Left ventricle myocardium inferior (tissue), 1 donor: Measurements from ENCODE around the gene MAGI2. TPM values are rescaled to one million over a fixed set of nuclear protein-coding genes. Genes with fewer than 3 reads are reported as not detected.

Experiments
- DNase-seq: peaks from one replicate; pipeline ENCODE4 v3.0.0-alpha.2; 2020
- H3K27ac ChIP-seq: fragments of 200-600 bp; replicated peaks from 2 replicates; pipeline ENCODE4 v1.8.0; 2021
- H3K27me3 ChIP-seq: fragments of 200-600 bp; 2 replicates; pipeline ENCODE4 v1.8.0; 2021; ENCODE audit warnings: low read depth
- H3K36me3 ChIP-seq: fragments of 200-600 bp; 2 replicates; pipeline ENCODE4 v1.8.0; 2021
- H3K4me1 ChIP-seq: fragments of 200-600 bp; 2 replicates; pipeline ENCODE4 v1.8.0; 2021
- H3K4me3 ChIP-seq: fragments of 200-600 bp; 2 replicates; pipeline ENCODE4 v1.8.0; 2021; ENCODE audit warnings: mild to moderate bottlenecking, moderate library complexity
- H3K9me3 ChIP-seq: fragments of 200-600 bp; replicated peaks from 2 replicates; pipeline ENCODE4 v1.8.0; 2021
- intact Hi-C: fragments of 100-400 bp; cut with micrococcal nuclease; formaldehyde crosslinking; loops from one replicate; pipeline ENCODE4 v1.11.0; 2022
- total RNA-seq: library from RNA; stranded (reverse); fragmentation: NEBNext Ultra II Directional; extraction: Animal tissue kit (Norgen Biotek cat#: 25700); gene quantifications from one replicate; pipeline ENCODE4 v1.2.1, GENCODE V29; 2021
- TF ChIP-seq, protein P1 (sequence below): fragments of 200-600 bp; IDR thresholded peaks from 2 replicates; pipeline ENCODE4 v1.8.0; 2021; ENCODE audit warnings: antibody characterized with exemption, mild to moderate bottlenecking, borderline replicate concordance
- donor health status: DM: no; HTN: yes; CAD: no; lungs with severe emphysema.

The MAGI2 gene
- total RNA-seq, 1 donor from 2014 or later: 4.5 TPM

DNA sequence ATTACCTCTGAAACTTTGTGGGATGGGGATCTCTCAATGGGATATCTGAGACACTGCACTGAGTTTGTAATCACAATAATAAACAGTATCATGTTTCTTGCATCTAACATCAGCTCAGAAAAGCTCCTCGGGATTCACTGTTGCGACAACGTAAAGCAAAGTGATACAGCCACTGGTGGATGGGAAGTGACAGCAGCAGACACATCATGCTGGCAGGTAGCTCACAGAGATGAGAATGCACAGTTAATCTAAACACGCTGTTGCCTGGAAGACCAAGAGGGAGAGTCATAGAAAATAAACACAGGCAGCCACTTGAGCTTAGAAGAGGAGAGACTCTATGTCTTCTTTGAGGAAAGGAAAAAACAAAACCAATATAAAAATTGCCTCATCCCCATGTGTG is 513.8 kb downstream of the MAGI2 start:
- no peaks in the 10 kb centered on the region for H3K9me3 ChIP-seq
- intact Hi-C loops: no loop called here
- no peak overlapping the region for H3K4me3 ChIP-seq
- DNase-seq: no peak
- TF ChIP-seq, protein P1, sequence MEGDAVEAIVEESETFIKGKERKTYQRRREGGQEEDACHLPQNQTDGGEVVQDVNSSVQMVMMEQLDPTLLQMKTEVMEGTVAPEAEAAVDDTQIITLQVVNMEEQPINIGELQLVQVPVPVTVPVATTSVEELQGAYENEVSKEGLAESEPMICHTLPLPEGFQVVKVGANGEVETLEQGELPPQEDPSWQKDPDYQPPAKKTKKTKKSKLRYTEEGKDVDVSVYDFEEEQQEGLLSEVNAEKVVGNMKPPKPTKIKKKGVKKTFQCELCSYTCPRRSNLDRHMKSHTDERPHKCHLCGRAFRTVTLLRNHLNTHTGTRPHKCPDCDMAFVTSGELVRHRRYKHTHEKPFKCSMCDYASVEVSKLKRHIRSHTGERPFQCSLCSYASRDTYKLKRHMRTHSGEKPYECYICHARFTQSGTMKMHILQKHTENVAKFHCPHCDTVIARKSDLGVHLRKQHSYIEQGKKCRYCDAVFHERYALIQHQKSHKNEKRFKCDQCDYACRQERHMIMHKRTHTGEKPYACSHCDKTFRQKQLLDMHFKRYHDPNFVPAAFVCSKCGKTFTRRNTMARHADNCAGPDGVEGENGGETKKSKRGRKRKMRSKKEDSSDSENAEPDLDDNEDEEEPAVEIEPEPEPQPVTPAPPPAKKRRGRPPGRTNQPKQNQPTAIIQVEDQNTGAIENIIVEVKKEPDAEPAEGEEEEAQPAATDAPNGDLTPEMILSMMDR: no peak
- H3K4me1 ChIP-seq: no peaks in the 10 kb centered on the region
- no peaks in the 10 kb centered on the region for H3K36me3 ChIP-seq
- H3K27me3 ChIP-seq: no peaks in the 10 kb centered on the region
- no peak overlapping the region for H3K27ac ChIP-seq

DNA sequence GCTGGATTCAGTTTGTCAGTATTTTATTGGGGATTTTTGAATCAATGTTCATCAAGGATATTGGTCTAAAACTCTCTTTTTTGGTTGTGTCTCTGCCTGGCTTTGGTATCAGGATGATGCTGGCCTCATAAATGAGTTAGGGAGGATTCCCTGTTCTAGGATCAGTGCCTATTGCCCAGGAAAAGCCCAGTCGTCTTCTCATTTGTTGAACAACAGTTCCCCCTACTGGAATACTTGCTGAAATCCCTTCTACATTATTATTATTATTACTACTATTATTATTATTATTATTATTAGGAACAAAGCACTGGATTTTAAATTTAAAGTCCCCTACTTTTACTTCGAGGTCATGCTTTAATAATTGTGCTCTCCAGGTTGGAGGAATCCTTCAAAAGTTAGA is 528.9 kb downstream of the MAGI2 start:
- intact Hi-C loops: no loop called here
- Histone ChIP-seq H3K27me3 (no peaks in the 10 kb centered on the region), H3K4me1 (no peaks in the 10 kb centered on the region), H3K36me3 (no peaks in the 10 kb centered on the region), H3K4me3 (no peak overlapping the region), H3K9me3 (no peaks in the 10 kb centered on the region), H3K27ac (no peak overlapping the region)
- TF ChIP-seq, protein P1: peak; percentile 26
- no peak for DNase-seq

DNA sequence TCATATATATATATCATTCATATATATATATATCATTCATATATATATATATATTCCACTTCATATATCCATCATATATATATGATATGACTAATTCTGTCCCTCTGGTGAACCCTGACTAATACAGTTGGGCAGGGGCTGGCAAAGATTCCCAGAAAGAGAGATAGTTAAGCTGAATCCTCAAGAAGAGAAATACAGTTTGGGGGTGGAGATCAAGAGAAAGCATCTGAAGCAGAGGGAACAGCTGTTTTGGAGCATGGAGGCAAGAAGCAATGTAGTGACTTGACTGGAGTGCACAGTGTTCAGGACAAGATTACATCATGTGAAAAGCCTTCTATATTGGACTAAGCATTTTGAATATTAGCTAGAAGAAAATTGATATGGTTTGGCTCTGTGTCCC is 540.7 kb downstream of the MAGI2 start:
- Histone ChIP-seq H3K4me1 (no peaks in the 10 kb centered on the region), H3K9me3 (no peaks in the 10 kb centered on the region), H3K27ac (no peak overlapping the region), H3K36me3 (no peaks in the 10 kb centered on the region), H3K4me3 (no peak overlapping the region), H3K27me3 (no peaks in the 10 kb centered on the region)
- TF ChIP-seq, protein P1: no peak
- DNase-seq: no peak
- intact Hi-C loops: no loop called here

DNA sequence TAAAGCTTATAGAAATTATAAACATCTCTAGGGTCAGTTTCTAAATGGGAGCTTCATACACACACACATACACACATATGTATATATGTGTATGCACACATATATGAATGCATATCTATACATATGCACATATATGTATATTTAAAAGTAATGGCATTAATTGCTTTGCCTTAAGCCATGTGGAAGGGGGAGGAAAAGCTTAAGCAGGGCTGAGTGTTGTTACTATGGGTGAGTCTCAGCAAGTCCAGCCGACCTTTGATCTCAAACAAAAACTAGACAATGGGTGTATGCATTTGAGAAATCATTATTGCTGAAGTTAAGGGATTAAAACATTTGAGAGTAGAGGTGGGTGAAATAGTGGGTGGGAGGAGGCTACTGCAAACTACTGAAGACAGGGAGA is 546.7 kb downstream of the MAGI2 start:
- H3K4me1 ChIP-seq: no peaks in the 10 kb centered on the region
- no peak overlapping the region for H3K4me3 ChIP-seq
- H3K36me3 ChIP-seq: no peaks in the 10 kb centered on the region
- no peaks in the 10 kb centered on the region for H3K9me3 ChIP-seq
- H3K27me3 ChIP-seq: no peaks in the 10 kb centered on the region
- TF ChIP-seq, protein P1: no peak
- no peak overlapping the region for H3K27ac ChIP-seq
- no peak for DNase-seq
- intact Hi-C loops: no loop called here

DNA sequence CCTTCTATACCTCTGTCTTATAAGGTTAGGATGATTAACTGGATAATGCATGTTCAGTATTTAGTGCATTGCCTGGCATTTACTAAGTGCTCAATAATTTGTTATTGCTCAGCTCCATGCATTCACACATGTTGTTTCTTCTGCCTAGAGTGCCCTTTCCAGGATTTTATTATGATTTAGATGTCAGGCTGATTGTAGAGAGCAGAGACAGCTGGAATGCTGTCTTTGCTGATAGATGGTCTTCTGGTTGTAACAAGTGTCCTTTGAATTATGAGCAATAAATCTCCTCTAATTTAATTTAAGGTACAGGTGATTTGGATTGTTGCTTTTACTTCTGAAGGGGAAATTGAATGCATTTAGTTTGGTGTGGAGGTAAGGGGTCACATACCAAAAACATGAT is 548.0 kb downstream of the MAGI2 start:
- Histone ChIP-seq H3K36me3 (no peaks in the 10 kb centered on the region), H3K4me1 (no peaks in the 10 kb centered on the region), H3K4me3 (no peak overlapping the region), H3K27me3 (no peaks in the 10 kb centered on the region), H3K9me3 (no peaks in the 10 kb centered on the region), H3K27ac (no peak overlapping the region)
- no peak for DNase-seq
- intact Hi-C loops: no loop called here
- TF ChIP-seq, protein P1: no peak

DNA sequence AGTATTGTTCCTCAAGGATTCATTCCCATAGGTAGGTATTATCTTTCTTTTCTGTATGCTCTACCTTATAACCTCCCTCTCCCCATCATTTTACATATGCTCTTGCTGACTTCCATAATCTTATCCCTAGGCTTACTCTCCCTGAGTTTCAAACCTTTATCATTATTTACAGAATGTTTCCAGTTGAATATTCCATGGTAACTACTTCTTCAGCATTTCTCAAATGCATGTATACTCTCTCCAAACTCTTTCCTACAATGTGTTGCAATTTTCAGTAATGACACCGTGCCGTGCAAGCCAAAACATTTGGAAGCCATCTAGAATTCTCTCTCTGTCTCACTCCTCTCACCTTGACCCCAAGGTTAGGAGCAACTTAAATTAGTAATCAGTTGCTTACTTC is 548.5 kb downstream of the MAGI2 start:
- no peak overlapping the region for H3K4me3 ChIP-seq
- no peak for DNase-seq

More for the DNA sequence above, 548.5 kb downstream of the MAGI2 start:
- Histone ChIP-seq H3K4me1 (no peaks in the 10 kb centered on the region), H3K27me3 (no peaks in the 10 kb centered on the region), H3K36me3 (no peaks in the 10 kb centered on the region), H3K27ac (no peak overlapping the region), H3K9me3 (no peaks in the 10 kb centered on the region)
- TF ChIP-seq, protein P1: no peak
- intact Hi-C loops: no loop called here
